ENCODE data around the gene ANKRD22. TPM values are rescaled to one million over a fixed set of nuclear protein-coding genes. Genes with fewer than 3 reads are reported as not detected.
A peak's percentile ranks its signal among the peaks of the same experiment; 100 is the strongest.

Gene ANKRD22
- total RNA-seq, 3 donors from 2014 or later: 0.59 to 1.6 TPM; not detected in 1

GRCh38 chr10:88865281-88865876, 13.7 kb upstream of the ANKRD22 start:
- no peaks in the 10 kb centered on the region for H3K36me3 ChIP-seq
- H3K27me3 ChIP-seq: no peaks in the 10 kb centered on the region

GRCh38 chr10:88861036-88861435, 9.4 kb upstream of the ANKRD22 start:
- no peaks in the 10 kb centered on the region for H3K4me1 ChIP-seq
- no peak for TF ChIP-seq POLR2A (IDR thresholded peaks at IDR 0.05)
- no peak for TF ChIP-seq POLR2AphosphoS5 (IDR thresholded peaks at IDR 0.05)
- TF ChIP-seq CTCF (IDR thresholded peaks at IDR 0.05): no peak
- H3K27me3 ChIP-seq: no peaks in the 10 kb centered on the region
- no peak for DNase-seq (ENCODE audit: low spot score in 2 of 2)
- intact Hi-C loops (cut with DNase I; ENCODE audit: low total_unique reads): no loop called here
- no peak overlapping the region for H3K4me3 ChIP-seq
- no peaks in the 10 kb centered on the region for H3K36me3 ChIP-seq
- H3K27ac ChIP-seq: no peak overlapping the region
- H3K9me3 ChIP-seq: no peaks in the 10 kb centered on the region

More at GRCh38 chr10:88865281-88865876, 13.7 kb upstream of the ANKRD22 start:
- Histone ChIP-seq H3K9me3 (no peaks in the 10 kb centered on the region), H3K4me1 (no peaks in the 10 kb centered on the region), H3K27ac (no peak overlapping the region), H3K4me3 (no peak overlapping the region)
- peak in 1 of 3 donors; percentile 13 for TF ChIP-seq CTCF (IDR thresholded peaks at IDR 0.05)
- no peak for TF ChIP-seq POLR2A (IDR thresholded peaks at IDR 0.05)
- TF ChIP-seq POLR2AphosphoS5 (IDR thresholded peaks at IDR 0.05): no peak
- DNase-seq (ENCODE audit: low spot score in 2 of 2): no peak
- intact Hi-C loops (cut with DNase I; ENCODE audit: low total_unique reads): no loop called here

GRCh38 chr10:88858491-88858890, 6.8 kb upstream of the ANKRD22 start:
- TF ChIP-seq POLR2A (IDR thresholded peaks at IDR 0.05): no peak
- TF ChIP-seq CTCF (IDR thresholded peaks at IDR 0.05): no peak
- TF ChIP-seq POLR2AphosphoS5 (IDR thresholded peaks at IDR 0.05): no peak
- DNase-seq (ENCODE audit: low spot score in 2 of 2): no peak
- H3K27ac ChIP-seq: no peak overlapping the region
- H3K9me3 ChIP-seq: no peaks in the 10 kb centered on the region
- H3K36me3 ChIP-seq: no peaks in the 10 kb centered on the region
- intact Hi-C loops (cut with DNase I; ENCODE audit: low total_unique reads): no loop called here
- H3K27me3 ChIP-seq: no peaks in the 10 kb centered on the region
- no peaks in the 10 kb centered on the region for H3K4me1 ChIP-seq
- H3K4me3 ChIP-seq: no peak overlapping the region

GRCh38 chr10:88857831-88858230, 6.2 kb upstream of the ANKRD22 start:
- DNase-seq (ENCODE audit: low spot score in 2 of 2): no peak
- Histone ChIP-seq H3K27ac (no peak overlapping the region), H3K36me3 (no peaks in the 10 kb centered on the region), H3K9me3 (no peaks in the 10 kb centered on the region), H3K4me3 (no peak overlapping the region), H3K27me3 (no peaks in the 10 kb centered on the region), H3K4me1 (no peaks in the 10 kb centered on the region)
- TF ChIP-seq CTCF (IDR thresholded peaks at IDR 0.05) (no peak), POLR2AphosphoS5 (IDR thresholded peaks at IDR 0.05) (no peak), POLR2A (IDR thresholded peaks at IDR 0.05) (no peak)
- intact Hi-C loops (cut with DNase I; ENCODE audit: low total_unique reads): no loop called here

- no peak for DNase-seq (ENCODE audit: low spot score in 2 of 2)
- Histone ChIP-seq H3K27me3 (no peaks in the 10 kb centered on the region), H3K27ac (no peak overlapping the region), H3K4me1 (no peaks in the 10 kb centered on the region), H3K36me3 (no peaks in the 10 kb centered on the region), H3K4me3 (no peak overlapping the region), H3K9me3 (no peaks in the 10 kb centered on the region)
- intact Hi-C loops (cut with DNase I; ENCODE audit: low total_unique reads): loop anchor here (2.0 kb wide), 1 partner anchor 58 kb away; no protein-coding TSS in a partner anchor
- no peak for TF ChIP-seq CTCF (IDR thresholded peaks at IDR 0.05)
- no peak for TF ChIP-seq POLR2A (IDR thresholded peaks at IDR 0.05)
- no peak for TF ChIP-seq POLR2AphosphoS5 (IDR thresholded peaks at IDR 0.05)
Measured at GRCh38 chr10:88854684-88855083, 3.0 kb upstream of the ANKRD22 start.

Measured in breast epithelium (tissue), 4 donors.